GM19193 (cell line): ENCODE measurements around the gene TBC1D1.

ENCODE experiments used
- POLR2A ChIP-seq: IDR thresholded peaks from 4 replicates; pipeline ENCODE4 v1.6.1; 2011; ENCODE audit not compliant: insufficient read depth, insufficient read length; ENCODE audit errors: extremely low read depth

The TBC1D1 gene

GRCh38 chr4:38149472-38149996 lies 258.6 kb downstream of the TBC1D1 start:
- no peak for TF ChIP-seq POLR2A

GRCh38 chr4:38149997-38150671 lies 259.2 kb downstream of the TBC1D1 start:
- TF ChIP-seq POLR2A = no peak

- no peak for TF ChIP-seq POLR2A
Measured at GRCh38 chr4:38150766-38151165, 259.9 kb downstream of the TBC1D1 start.

GRCh38 chr4:38151873-38152272 lies 261.0 kb downstream of the TBC1D1 start:
- no peak for TF ChIP-seq POLR2A

GRCh38 chr4:38152305-38152704 lies 261.4 kb downstream of the TBC1D1 start:
- no peak for TF ChIP-seq POLR2A

GRCh38 chr4:38152721-38153386 lies 262.0 kb downstream of the TBC1D1 start:
- TF ChIP-seq POLR2A = no peak

DNA sequence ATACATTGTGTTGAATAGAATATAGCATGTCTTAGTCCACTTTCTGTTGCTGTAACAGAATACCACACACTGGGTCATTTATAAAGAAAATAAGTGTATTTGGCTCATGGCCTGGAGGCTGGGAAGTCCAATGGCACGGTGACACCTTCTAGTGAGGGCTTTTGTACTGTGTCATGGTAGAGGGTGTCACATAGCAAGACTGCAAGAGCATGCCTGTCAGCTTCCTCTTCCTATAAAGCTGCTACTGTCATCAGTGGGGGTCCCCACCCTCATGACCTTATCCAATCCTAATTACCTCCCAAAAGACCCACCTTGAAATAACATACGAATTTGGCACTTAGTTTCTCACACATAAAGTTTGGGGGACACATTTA lies 262.5 kb downstream of the TBC1D1 start:
- no peak for TF ChIP-seq POLR2A

DNA sequence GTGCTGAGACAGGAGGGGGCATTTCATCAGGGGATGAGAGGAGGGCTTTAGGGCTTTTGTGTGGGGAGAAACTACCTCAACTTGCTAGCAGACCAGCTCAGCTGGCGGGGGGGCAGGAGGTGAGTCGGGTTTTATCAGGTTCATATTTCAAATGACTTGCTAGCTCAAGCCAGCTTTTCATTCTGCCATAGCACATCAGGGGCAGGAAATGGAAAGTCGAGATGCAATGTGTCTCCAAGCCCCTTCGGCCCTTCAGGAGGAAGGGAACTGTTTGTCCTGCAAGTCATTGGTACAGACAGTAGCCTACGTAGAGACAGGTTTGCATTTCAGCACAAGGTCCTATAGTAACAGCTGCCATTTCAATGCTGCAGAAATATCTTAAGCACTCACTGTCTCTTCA lies 263.4 kb downstream of the TBC1D1 start:
- TF ChIP-seq POLR2A = no peak

GRCh38 chr4:38154681-38155588 lies 264.1 kb downstream of the TBC1D1 start:
- TF ChIP-seq POLR2A = no peak

GRCh38 chr4:38155589-38156294 lies 264.9 kb downstream of the TBC1D1 start:
- TF ChIP-seq POLR2A = no peak

GRCh38 chr4:38157592-38157991 lies 266.7 kb downstream of the TBC1D1 start:
- no peak for TF ChIP-seq POLR2A

DNA sequence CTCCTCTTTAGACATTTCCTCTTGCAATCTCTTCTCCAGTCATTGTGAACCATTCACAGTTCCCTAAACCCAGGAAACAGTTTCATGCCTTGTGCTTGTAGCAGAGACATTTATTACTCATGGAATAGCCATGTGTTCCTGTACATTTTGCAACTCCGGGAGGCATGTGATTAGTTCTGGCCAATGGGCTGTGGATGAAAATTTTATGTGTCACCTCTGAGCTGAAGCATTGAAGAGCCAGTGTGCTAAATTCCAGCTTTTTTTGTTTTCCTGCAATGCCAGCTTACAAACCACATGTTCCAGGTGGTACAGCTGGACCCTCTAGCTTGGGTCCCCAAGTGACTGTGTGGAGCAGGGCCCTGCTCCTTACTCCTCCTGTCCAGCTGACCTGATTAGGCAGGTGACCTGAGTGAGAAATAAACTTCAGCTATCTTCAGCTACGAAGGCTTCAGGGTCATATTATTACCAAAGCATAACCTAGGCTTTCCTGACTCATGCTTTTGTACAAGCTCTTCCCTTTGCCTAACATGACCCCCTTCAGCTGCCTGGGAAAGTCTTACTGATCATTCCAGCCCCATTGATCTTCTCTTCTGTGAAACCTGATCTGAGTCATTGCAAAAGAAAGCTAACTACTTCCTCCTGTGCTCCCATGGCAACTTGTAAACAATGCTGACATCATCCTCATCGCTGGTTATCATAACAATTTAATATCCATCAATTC lies 269.8 kb downstream of the TBC1D1 start:
- no peak for TF ChIP-seq POLR2A

- no peak for TF ChIP-seq POLR2A
Measured at GRCh38 chr4:38161208-38162113, 270.6 kb downstream of the TBC1D1 start.
